ENCODE data around the gene CRYL1.

CRYL1 gene

DNA sequence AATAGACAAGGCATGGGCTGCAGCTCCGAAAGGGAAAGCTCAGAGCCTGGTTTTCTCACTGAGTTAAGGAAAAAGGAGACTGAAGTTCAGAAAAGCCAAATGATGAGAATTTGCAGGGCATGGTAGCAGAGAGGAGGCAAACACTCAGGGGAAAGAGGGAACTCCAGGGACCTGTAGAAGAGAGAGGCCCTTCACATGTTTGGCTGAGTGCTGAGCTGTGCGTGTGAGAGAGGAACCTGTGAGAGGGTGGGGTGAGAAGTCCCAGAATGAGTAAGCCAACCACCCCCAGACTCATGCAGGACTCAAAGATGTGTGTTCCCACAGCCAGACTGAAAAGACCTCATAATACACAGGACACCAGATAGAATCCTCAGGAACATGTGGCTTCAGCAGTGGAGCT lies 2.8 kb upstream of the CRYL1 start:
- no peak overlapping the region for H3K27ac ChIP-seq
- TF ChIP-seq ZFX (IDR thresholded peaks at IDR 0.05) = no peak
- TF ChIP-seq, protein P1, sequence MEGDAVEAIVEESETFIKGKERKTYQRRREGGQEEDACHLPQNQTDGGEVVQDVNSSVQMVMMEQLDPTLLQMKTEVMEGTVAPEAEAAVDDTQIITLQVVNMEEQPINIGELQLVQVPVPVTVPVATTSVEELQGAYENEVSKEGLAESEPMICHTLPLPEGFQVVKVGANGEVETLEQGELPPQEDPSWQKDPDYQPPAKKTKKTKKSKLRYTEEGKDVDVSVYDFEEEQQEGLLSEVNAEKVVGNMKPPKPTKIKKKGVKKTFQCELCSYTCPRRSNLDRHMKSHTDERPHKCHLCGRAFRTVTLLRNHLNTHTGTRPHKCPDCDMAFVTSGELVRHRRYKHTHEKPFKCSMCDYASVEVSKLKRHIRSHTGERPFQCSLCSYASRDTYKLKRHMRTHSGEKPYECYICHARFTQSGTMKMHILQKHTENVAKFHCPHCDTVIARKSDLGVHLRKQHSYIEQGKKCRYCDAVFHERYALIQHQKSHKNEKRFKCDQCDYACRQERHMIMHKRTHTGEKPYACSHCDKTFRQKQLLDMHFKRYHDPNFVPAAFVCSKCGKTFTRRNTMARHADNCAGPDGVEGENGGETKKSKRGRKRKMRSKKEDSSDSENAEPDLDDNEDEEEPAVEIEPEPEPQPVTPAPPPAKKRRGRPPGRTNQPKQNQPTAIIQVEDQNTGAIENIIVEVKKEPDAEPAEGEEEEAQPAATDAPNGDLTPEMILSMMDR (conservative IDR thresholded peaks at IDR 0.05) = no peak

DNA sequence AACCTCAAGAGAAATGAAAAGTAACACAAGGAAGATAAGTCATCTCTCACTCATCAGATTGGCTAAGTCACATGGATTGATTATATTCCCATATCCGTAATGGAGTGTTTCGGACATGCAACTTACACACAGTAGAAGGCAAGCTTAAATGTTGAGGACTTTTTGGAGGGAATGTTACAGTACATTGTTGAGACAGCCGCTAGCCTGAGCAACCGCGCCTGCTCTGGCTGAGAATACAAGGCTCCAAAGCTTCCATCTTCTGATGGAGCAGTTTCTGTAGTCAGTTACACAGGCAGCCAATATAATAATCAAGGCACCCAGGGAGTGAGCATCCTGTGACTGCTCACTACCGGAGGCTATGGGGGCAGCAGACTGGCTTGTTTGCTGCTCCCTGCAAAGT lies 1.0 kb upstream of the CRYL1 start:
- H3K27ac ChIP-seq = peak overlapping the region; percentile 89
- no peak for TF ChIP-seq ZFX (IDR thresholded peaks at IDR 0.05)
- TF ChIP-seq, protein P1 (conservative IDR thresholded peaks at IDR 0.05) = no peak

DNA sequence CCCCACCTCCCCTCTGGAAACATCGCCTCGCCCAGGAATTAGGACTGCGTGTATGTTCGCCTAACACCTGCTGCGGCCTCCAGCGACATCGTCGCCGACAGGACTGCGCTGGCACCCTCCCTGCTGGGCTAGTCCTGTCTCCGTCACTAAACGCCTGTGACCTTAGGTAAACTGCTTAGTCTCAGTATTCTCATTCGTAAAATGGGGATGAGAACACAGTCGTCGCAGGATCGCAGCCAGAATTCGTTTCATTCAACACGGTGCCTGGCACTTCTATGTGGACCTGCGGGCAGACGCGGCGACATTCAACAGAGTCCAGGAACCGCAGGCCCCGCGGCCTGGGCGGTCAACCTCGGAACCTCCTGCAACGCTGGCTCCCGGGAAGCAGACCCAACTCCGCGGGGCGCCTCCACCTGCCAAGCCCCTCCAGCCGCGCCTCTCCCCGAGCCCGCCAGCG lies 485 bp downstream of the CRYL1 start:
- peak; percentile 99 for TF ChIP-seq ZFX (IDR thresholded peaks at IDR 0.05)
- TF ChIP-seq, protein P1 (conservative IDR thresholded peaks at IDR 0.05) = no peak

DNA sequence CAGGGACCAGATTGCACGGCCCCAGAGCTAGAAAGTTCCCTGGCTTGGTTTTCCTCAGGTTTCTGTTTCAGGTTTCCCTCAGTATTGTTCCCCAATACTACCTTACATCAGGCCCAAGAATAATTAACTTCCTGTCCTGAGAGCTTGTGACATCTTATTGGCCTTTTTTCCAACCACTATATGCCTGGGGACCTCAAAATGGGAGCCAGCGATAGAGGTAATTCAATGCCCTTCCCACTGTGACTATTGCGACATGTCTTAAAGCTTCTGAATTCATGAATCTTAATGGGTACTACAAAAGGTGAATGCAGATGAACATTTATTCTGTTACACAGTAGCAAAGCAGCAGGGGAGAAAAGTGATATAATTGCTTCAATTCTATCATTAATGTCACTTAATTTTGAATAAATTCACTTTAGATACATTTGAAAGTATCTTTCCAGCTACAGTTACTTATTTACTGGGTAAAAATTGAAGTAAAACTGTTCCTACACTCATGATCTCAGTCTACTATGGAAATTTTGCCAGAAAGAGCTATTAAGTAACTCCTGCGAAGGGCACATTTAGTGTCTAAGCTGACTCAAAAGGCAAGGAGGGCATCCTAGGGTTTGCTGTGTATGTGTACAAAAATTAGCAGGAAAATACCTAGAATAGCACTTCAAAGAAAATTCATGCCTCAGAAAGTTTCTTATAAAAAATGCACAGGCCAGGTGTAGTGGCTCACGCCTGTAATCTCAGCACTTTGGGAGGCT lies 4.1 kb downstream of the CRYL1 start:
- no peak for TF ChIP-seq ZFX (IDR thresholded peaks at IDR 0.05)
- TF ChIP-seq, protein P1 (conservative IDR thresholded peaks at IDR 0.05) = no peak
- no peak overlapping the region for H3K27ac ChIP-seq

More for the DNA sequence above, 485 bp downstream of the CRYL1 start:
- H3K27ac ChIP-seq = peak overlapping the region; percentile 89

DNA sequence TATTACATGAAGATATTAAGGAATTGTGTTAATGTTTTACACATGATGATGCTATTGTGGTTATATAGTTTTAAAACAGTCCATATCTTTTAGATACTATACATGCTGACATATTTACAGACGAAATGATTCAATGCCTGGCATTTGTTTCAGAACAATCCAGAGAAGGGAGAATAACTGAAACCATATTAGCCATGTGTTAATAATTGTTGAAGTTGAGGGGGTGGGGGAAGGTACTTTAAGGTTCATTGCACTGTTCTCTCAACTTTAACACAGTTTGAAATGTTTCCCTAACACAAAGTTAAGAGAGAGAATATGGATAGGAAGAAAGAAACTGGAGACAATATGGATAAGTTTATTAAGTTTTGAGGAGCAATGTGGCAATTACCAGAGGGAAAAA lies 5.8 kb downstream of the CRYL1 start:
- TF ChIP-seq, protein P1 (conservative IDR thresholded peaks at IDR 0.05) = no peak
- TF ChIP-seq ZFX (IDR thresholded peaks at IDR 0.05) = no peak
- no peak overlapping the region for H3K27ac ChIP-seq

DNA sequence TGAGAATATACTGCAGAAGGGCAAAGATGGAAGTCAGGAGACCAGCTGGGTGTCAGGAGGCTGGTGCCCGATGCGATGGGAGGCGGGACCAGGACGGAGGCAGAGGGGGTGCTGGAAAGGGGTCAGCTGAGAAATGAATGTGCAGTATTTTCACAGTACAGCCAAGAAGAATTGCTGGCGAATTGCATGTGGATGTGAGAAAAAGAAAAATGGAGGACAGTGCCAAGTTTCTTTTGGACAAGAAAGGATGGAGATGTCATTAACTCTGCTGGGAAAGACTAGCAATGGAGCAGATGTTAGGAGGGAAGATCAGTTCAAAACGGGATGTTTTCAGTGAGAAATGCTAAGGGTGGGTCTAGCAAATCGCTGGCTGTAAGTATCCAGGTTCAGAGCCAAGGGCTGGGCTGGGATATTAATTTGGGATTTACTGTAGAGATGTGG lies 7.0 kb downstream of the CRYL1 start:
- no peak for TF ChIP-seq ZFX (IDR thresholded peaks at IDR 0.05)
- TF ChIP-seq, protein P1 (conservative IDR thresholded peaks at IDR 0.05) = no peak
- H3K27ac ChIP-seq = no peak overlapping the region

DNA sequence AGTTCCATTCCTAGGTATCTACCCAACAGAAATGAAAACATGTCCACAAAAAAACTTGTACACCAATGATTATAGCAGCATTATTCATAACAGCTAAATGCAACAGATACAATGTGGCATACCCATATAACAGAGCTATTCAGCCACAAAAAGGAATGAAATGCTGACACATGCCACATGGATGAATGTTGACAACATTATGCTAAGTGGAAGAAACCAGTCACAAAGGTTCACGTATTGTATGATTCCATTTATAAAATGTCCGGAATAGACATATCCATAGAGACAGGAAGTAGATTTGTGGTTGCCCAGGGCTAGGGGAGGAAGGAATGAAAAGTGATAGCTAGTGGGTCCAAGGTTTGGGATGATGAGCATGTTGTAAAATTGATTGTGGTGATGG lies 10.8 kb downstream of the CRYL1 start:
- no peak for TF ChIP-seq ZFX (IDR thresholded peaks at IDR 0.05)
- TF ChIP-seq, protein P1 (conservative IDR thresholded peaks at IDR 0.05) = no peak
- no peak overlapping the region for H3K27ac ChIP-seq

All from C4-2B (cell line).